Motor neuron (in vitro differentiated cells): ENCODE data around the gene CEP19. TPM values are rescaled to one million over a fixed set of nuclear protein-coding genes. Genes with fewer than 3 reads are reported as not detected.

Source experiments
- ATAC-seq, 8 experiments: fragments of 200-7000 bp; cut with Tn5 transposase; replicated peaks in 6 of 8; 2 replicates each; pipeline ENCODE4 v1.8.0; 2021; ENCODE audit warnings: mild to moderate bottlenecking in 8 of 8, moderate library complexity in 8 of 8
- H3K27ac ChIP-seq, 2 donors: fragments of 250-450 bp; sonication (Bioruptor Pico); 2 replicates each; pipeline ENCODE4 v1.9.0; 2021; ENCODE audit warnings: antibody characterized with exemption in 2 of 2, mild to moderate bottlenecking in 2 of 2, moderate library complexity in 1 of 2
- H3K4me1 ChIP-seq, 2 donors: fragments of 250-450 bp; sonication (Bioruptor Pico); replicated peaks in 1 of 2; 2 replicates each; pipeline ENCODE4 v1.6.1; 2021; ENCODE audit warnings: antibody characterized with exemption in 2 of 2, mild to moderate bottlenecking in 2 of 2, moderate library complexity in 1 of 2
- H3K4me3 ChIP-seq, 5 donors: fragments of 250-450 bp; sonication (Bioruptor Pico); 2 replicates each; pipeline ENCODE4 v1.9.0; 2021; ENCODE audit warnings: antibody characterized with exemption in 5 of 5, mild to moderate bottlenecking in 5 of 5, moderate library complexity in 4 of 5
- WGBS, 10 experiments: fragments of 450-650 bp; shearing (Covaris generic); methylation state at CpG; one replicate each; pipeline ENCODE4 v1.0.0; 2022; 5-methylcytosine and 5-hydroxymethylcytosine counted together
- in situ Hi-C, 9 experiments: fragments of 400-800 bp; cut with MboI; loops; one replicate each; pipeline ENCODE4 v1.15.0; 2021; ENCODE audit warnings: low sequenced_read_pairs in 9 of 9, low pct_unique_long_range_greater_than_20kb in 2 of 9; ENCODE audit not compliant: unreplicated experiment in 9 of 9
- total RNA-seq, 8 experiments: library from RNA; unstranded; fragments of 300-600 nt; gene quantifications; 2 replicates each; pipeline versions ENCODE4 v1.2.3 to v1.2.4, GENCODE V29; 2022

The CEP19 gene
- total RNA-seq, 8 experiments from 2014 or later, result 1.9 to 13.6 (median 10.5) TPM

- WGBS, 10 experiments, result 50 to 100% (median 87%) methylated on average over 1 to 3 of the region's 3 CpGs; no CpG with 5 or more reads in 1 of the 10 experiments
- peaks cover 0 to 5% of the 10 kb centered on the region in 2 donors for H3K4me1 ChIP-seq
- H3K27ac ChIP-seq, result no peak overlapping the region
- no peak for ATAC-seq
- no peak overlapping the region for H3K4me3 ChIP-seq
- in situ Hi-C loops, result no loop called here
Measured at GRCh38 chr3:196673632-196674031, 38.4 kb downstream of the CEP19 start.

- in situ Hi-C loops, result no loop called here
- H3K4me1 ChIP-seq, result peaks cover 10 to 17% of the 10 kb centered on the region in 2 donors
- peak in 3 of 8 experiments; percentile 16 to 43 (median 31) for ATAC-seq
- WGBS, 10 experiments, result 0 to 100% (median 64%) methylated on average over 1 to 3 of the region's 6 CpGs; no CpG with 5 or more reads in 5 of the 10 experiments
- H3K4me3 ChIP-seq, result no peak overlapping the region
- no peak overlapping the region for H3K27ac ChIP-seq
Measured at GRCh38 chr3:196670339-196670738, 41.7 kb downstream of the CEP19 start.

DNA sequence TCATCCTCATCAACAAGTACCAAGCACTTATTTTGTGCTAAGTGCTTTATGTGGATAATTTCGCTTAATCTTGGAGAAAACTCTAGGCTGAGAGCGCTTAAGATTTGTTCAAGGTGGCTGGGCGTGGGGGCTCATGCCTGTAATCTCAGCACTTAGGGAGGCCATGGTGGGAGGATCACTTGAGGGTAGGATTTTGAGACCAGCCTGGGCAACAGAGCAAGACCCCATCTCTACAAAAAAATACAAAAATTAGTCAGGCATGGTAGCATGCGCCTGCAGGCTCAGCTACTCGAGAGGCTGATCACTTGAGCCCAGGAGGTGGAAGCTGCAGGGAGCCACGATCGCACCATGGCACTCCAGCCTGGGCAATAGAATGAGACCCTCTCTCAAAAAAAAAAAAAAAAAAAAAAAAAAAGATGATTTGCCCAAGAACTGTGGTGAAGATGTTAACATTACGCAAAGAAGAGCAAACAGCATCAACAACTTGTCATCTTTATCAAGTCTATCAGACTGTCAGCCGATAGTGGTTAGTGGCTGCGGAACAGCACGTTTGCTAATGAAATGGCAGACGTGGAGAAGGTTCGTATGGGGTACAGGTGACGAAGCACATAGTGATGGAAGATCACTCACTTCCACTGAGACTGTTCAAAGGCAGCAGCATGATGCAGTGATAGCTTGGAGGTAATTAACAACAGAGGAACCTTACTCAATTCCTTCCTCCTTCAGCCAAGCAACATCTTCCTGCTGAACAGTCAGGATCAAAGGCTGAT lies 44.8 kb downstream of the CEP19 start:
- H3K27ac ChIP-seq, result no peak overlapping the region
- in situ Hi-C loops, result no loop called here
- 33 to 100% (median 93%) methylated on average over 1 to 8 of the region's 14 CpGs for WGBS, 10 experiments

DNA sequence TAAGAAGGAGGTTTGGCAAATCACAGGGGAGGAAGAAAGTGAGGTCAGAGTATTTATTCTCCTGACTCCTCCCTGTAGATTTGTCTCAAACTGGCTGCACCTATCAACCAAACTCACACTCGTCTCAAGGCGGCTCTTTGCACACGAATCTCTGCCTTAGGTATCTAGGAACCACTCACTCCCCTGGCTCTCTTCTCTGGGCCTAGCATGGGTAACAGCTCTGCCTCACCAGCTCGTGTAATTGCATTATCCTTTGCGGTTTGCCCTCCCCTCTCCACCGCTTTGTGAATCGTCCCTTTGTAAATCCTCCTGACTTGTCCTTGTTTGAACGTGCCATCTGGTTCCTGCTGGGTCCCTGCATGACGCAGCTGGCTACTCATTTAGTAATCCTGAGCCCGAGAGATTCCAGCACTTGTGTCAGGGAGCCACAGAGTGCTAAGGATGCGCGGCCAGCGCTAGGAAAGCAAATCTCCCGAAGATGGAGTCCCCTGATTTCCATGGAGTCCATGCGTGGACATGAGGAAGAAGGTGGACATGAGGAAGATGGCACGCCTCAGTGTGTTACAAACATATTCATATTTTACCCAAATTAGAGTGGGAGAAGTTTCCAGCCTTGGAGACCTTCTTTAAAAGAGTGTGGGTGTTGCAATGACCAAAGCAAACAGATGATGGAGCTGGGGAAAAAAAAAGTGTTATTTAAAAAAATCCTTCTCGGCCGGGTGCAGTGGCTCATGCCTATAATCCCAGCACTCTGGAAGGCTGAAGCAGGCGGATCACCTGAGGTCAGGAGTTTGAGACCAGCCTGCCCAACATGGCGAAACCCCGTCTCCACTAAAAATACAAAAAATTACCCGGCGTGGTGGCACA lies 45.8 kb downstream of the CEP19 start:
- in situ Hi-C loops, result no loop called here
- peaks cover 10 to 17% of the 10 kb centered on the region in 2 donors for H3K4me1 ChIP-seq
- 0 to 52% (median 33%) methylated on average over 2 to 18 of the region's 23 CpGs; no CpG with 5 or more reads in 1 of the 10 experiments for WGBS, 10 experiments
- no peak overlapping the region for H3K4me3 ChIP-seq
- ATAC-seq, result peak in 6 of 8 experiments; percentile 62 to 99 (median 97)
- peak overlapping the region; percentile 61 to 74 for H3K27ac ChIP-seq

More for the DNA sequence above, 44.8 kb downstream of the CEP19 start:
- no peak for ATAC-seq
- peaks cover 10 to 17% of the 10 kb centered on the region in 2 donors for H3K4me1 ChIP-seq
- H3K4me3 ChIP-seq, result no peak overlapping the region

- 34 to 83% (median 61%) methylated on average over 1 to 12 of the region's 15 CpGs; no CpG with 5 or more reads in 1 of the 10 experiments for whole genome bisulfite sequencing, 10 experiments
- peaks cover 10 to 12% of the 10 kb centered on the region in 2 donors for H3K4me1 ChIP-seq
- ATAC-seq, result peak in 2 of 8 experiments; percentile 29 to 52
- H3K27ac ChIP-seq, result no peak overlapping the region
- no peak overlapping the region for H3K4me3 ChIP-seq
- in situ Hi-C loops, result no loop called here
Measured at GRCh38 chr3:196662711-196663571, 49.1 kb downstream of the CEP19 start.

DNA sequence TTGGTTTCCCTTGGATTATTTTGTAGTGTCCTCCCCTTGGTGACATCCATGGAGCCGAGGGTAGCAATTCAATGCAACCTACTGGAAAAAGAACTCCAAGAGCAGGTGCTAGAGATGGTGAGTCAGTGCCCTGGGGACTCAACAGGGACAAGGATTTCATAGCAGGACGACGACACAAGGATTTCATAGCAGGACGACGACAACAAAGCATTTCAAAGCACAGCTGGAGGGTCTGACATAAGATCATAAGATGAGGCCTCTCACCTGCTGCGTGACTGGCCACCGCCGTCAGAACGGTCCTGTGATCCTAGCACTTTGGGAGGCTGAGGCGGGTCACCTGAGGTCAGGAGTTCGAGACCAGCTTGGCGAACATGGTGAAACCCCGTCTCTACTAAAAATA lies 50.0 kb downstream of the CEP19 start:
- Histone ChIP-seq H3K4me1 (peaks cover 10 to 12% of the 10 kb centered on the region in 2 donors), H3K4me3 (no peak overlapping the region), H3K27ac (no peak overlapping the region)
- 20 to 100% (median 80%) methylated on average over 1 to 6 of the region's 13 CpGs; no CpG with 5 or more reads in 3 of the 10 experiments for WGBS, 10 experiments
- ATAC-seq, result no peak
- in situ Hi-C loops, result no loop called here

DNA sequence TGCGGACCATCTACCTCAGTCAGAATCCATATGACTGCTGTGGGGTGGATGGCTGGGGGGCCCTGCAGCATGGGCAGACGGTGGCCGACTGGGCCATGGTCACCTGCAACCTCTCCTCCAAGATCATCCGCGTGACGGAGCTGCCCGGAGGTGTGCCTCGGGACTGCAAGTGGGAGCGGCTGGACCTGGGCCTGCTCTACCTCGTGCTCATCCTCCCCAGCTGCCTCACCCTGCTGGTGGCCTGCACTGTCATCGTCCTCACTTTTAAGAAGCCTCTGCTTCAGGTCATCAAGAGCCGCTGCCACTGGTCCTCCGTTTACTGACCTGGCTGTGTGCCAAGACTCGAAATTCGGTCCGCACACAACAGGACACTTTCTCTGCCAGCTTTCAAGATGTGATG lies 50.6 kb downstream of the CEP19 start:
- no peak overlapping the region for H3K27ac ChIP-seq
- in situ Hi-C loops, result no loop called here
- ATAC-seq, result no peak
- H3K4me1 ChIP-seq, result peaks cover 6 to 8% of the 10 kb centered on the region in 2 donors
- H3K4me3 ChIP-seq, result no peak overlapping the region
- WGBS, 10 experiments, result 7 to 87% methylated on average over 3 to 6 of the region's 16 CpGs; no CpG with 5 or more reads in 8 of the 10 experiments

DNA sequence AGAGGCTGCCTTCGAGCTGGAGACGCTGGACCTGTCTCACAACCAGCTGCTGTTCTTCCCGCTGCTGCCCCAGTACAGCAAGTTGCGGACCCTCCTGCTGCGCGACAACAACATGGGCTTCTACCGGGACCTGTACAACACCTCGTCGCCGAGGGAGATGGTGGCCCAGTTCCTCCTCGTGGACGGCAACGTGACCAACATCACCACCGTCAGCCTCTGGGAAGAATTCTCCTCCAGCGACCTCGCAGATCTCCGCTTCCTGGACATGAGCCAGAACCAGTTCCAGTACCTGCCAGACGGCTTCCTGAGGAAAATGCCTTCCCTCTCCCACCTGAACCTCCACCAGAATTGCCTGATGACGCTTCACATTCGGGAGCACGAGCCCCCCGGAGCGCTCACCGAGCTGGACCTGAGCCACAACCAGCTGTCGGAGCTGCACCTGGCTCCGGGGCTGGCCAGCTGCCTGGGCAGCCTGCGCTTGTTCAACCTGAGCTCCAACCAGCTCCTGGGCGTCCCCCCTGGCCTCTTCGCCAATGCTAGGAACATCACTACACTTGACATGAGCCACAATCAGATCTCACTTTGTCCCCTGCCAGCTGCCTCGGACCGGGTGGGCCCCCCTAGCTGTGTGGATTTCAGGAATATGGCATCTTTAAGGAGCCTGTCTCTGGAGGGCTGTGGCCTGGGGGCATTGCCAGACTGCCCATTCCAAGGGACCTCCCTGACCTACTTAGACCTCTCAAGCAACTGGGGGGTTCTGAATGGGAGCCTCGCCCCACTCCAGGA lies 51.5 kb downstream of the CEP19 start:
- no peak overlapping the region for H3K27ac ChIP-seq
- in situ Hi-C loops, result no loop called here
- no peak overlapping the region for H3K4me3 ChIP-seq
- no peak for ATAC-seq
- no peaks in the 10 kb centered on the region for H3K4me1 ChIP-seq
- 58 to 96% (median 89%) methylated on average over 2 to 18 of the region's 32 CpGs; no CpG with 5 or more reads in 4 of the 10 experiments for WGBS, 10 experiments

DNA sequence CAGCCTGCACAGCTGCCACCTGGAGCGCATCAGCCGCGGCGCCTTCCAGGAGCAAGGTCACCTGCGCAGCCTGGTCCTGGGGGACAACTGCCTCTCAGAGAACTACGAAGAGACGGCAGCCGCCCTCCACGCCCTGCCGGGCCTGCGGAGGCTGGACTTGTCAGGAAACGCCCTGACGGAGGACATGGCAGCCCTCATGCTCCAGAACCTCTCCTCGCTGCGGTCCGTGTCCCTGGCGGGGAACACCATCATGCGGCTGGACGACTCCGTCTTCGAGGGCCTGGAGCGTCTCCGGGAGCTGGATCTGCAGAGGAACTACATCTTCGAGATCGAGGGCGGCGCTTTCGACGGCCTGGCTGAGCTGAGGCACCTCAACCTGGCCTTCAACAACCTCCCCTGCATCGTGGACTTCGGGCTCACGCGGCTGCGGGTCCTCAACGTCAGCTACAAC lies 52.1 kb downstream of the CEP19 start:
- in situ Hi-C loops, result no loop called here
- Histone ChIP-seq H3K4me3 (no peak overlapping the region), H3K4me1 (no peaks in the 10 kb centered on the region), H3K27ac (no peak overlapping the region)
- no peak for ATAC-seq
- 89 to 100% (median 93%) methylated on average over 1 to 9 of the region's 35 CpGs; no CpG with 5 or more reads in 6 of the 10 experiments for WGBS, 10 experiments
